ENCODE data around the gene C1QA. TPM values are rescaled to one million over a fixed set of nuclear protein-coding genes. Genes with fewer than 3 reads are reported as not detected.

Gene C1QA
- total RNA-seq, 1 experiment from 2014 or later = not detected

- no peaks in the 10 kb centered on the region for H3K9me2 ChIP-seq (ENCODE audit: insufficient read depth)
- H3K27me3 ChIP-seq (ENCODE audit: insufficient read depth, low read depth) = no peaks in the 10 kb centered on the region; the same call in 1 of the 2 replicates
- H3K79me2 ChIP-seq (ENCODE audit: low read depth) = no peaks in the 10 kb centered on the region
- H2AFZ ChIP-seq = no peak overlapping the region
- TF ChIP-seq EZH2 (IDR thresholded peaks at IDR 0.05; ENCODE audit: low read depth) = no peak
- TF ChIP-seq, protein P1, sequence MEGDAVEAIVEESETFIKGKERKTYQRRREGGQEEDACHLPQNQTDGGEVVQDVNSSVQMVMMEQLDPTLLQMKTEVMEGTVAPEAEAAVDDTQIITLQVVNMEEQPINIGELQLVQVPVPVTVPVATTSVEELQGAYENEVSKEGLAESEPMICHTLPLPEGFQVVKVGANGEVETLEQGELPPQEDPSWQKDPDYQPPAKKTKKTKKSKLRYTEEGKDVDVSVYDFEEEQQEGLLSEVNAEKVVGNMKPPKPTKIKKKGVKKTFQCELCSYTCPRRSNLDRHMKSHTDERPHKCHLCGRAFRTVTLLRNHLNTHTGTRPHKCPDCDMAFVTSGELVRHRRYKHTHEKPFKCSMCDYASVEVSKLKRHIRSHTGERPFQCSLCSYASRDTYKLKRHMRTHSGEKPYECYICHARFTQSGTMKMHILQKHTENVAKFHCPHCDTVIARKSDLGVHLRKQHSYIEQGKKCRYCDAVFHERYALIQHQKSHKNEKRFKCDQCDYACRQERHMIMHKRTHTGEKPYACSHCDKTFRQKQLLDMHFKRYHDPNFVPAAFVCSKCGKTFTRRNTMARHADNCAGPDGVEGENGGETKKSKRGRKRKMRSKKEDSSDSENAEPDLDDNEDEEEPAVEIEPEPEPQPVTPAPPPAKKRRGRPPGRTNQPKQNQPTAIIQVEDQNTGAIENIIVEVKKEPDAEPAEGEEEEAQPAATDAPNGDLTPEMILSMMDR (conservative IDR thresholded peaks at IDR 0.05) = no peak
- intact Hi-C loops (cut with micrococcal nuclease; ENCODE audit: unreplicated experiment) = no loop called here
- H3K36me3 ChIP-seq (ENCODE audit: low read depth) = no peaks in the 10 kb centered on the region
- ChIA-PET CTCF (no interaction called here), POLR2A (ENCODE audit: unreplicated experiment) (no interaction called here)
- no peaks in the 10 kb centered on the region for H3K4me1 ChIP-seq (replicated peaks; ENCODE audit: insufficient read depth)
- no peak for DNase-seq
- no peaks in the 10 kb centered on the region for H3K9me3 ChIP-seq (ENCODE audit: insufficient read depth, low read depth)
- no TSS peak for BruUV-seq (replicated peaks)
- no peaks in the 10 kb centered on the region for H3F3A ChIP-seq (ENCODE audit: insufficient read depth, low read depth)
- H3K4me2 ChIP-seq = no peak overlapping the region
- no peak overlapping the region for H3K27ac ChIP-seq
- no peak overlapping the region for H3K4me3 ChIP-seq
- no peaks in the 10 kb centered on the region for H4K20me1 ChIP-seq (ENCODE audit: insufficient read depth)
Observed at GRCh38 chr1:22670352-22670975, 34.0 kb downstream of the C1QA start.

- ChIA-PET POLR2A (ENCODE audit: unreplicated experiment) (no interaction called here), CTCF (no interaction called here)
- Histone ChIP-seq H3F3A (ENCODE audit: insufficient read depth, low read depth) (no peaks in the 10 kb centered on the region), H3K27me3 (ENCODE audit: insufficient read depth, low read depth) (no peaks in the 10 kb centered on the region; the same call in 1 of the 2 replicates), H3K9me2 (ENCODE audit: insufficient read depth) (no peaks in the 10 kb centered on the region), H4K20me1 (ENCODE audit: insufficient read depth) (no peaks in the 10 kb centered on the region), H3K4me3 (no peak overlapping the region), H3K27ac (no peak overlapping the region), H3K9me3 (ENCODE audit: insufficient read depth, low read depth) (no peaks in the 10 kb centered on the region), H3K4me2 (no peak overlapping the region), H3K4me1 (replicated peaks; ENCODE audit: insufficient read depth) (no peaks in the 10 kb centered on the region), H3K36me3 (ENCODE audit: low read depth) (no peaks in the 10 kb centered on the region), H3K79me2 (ENCODE audit: low read depth) (no peaks in the 10 kb centered on the region), H2AFZ (no peak overlapping the region)
- no peak for TF ChIP-seq EZH2 (IDR thresholded peaks at IDR 0.05; ENCODE audit: low read depth)
- TF ChIP-seq, protein P1 (conservative IDR thresholded peaks at IDR 0.05) = no peak
- no peak for DNase-seq
- no TSS peak for BruUV-seq (replicated peaks)
- intact Hi-C loops (cut with micrococcal nuclease; ENCODE audit: unreplicated experiment) = no loop called here
Observed at GRCh38 chr1:22671999-22672398, 35.6 kb downstream of the C1QA start.

- no peaks in the 10 kb centered on the region for H3K4me1 ChIP-seq (replicated peaks; ENCODE audit: insufficient read depth)
- H3K9me3 ChIP-seq (ENCODE audit: insufficient read depth, low read depth) = no peaks in the 10 kb centered on the region
- no peak for TF ChIP-seq EZH2 (IDR thresholded peaks at IDR 0.05; ENCODE audit: low read depth)
- TF ChIP-seq, protein P1 (conservative IDR thresholded peaks at IDR 0.05) = peak; percentile 81
- H3K27ac ChIP-seq = no peak overlapping the region
- intact Hi-C loops (cut with micrococcal nuclease; ENCODE audit: unreplicated experiment) = loop anchor here (1.0 to 2.0 kb wide), 5 partner anchors 31 to 291 kb away; no protein-coding TSS in a partner anchor
- H3K36me3 ChIP-seq (ENCODE audit: low read depth) = no peaks in the 10 kb centered on the region
- no peaks in the 10 kb centered on the region for H3K79me2 ChIP-seq (ENCODE audit: low read depth)
- H2AFZ ChIP-seq = no peak overlapping the region
- H4K20me1 ChIP-seq (ENCODE audit: insufficient read depth) = no peaks in the 10 kb centered on the region
- no peak overlapping the region for H3K4me3 ChIP-seq
- H3F3A ChIP-seq (ENCODE audit: insufficient read depth, low read depth) = peaks cover 6% of the 10 kb centered on the region; the same call in 1 of the 2 replicates
- DNase-seq = peak in 1 of 2 experiments; percentile 64
- H3K4me2 ChIP-seq = no peak overlapping the region
- CTCF ChIA-PET = interaction anchor here (0.8 to 1.2 kb wide), 2 partner anchors 31 to 215 kb away, joined by 3 to 4 read pairs; no protein-coding TSS in a partner anchor
- no peaks in the 10 kb centered on the region for H3K27me3 ChIP-seq (ENCODE audit: insufficient read depth, low read depth)
- BruUV-seq (replicated peaks) = no TSS peak
- no peaks in the 10 kb centered on the region for H3K9me2 ChIP-seq (ENCODE audit: insufficient read depth)
- POLR2A ChIA-PET (ENCODE audit: unreplicated experiment) = no interaction called here
Observed at GRCh38 chr1:22673486-22674409, 37.3 kb downstream of the C1QA start.
